VCaP (cell line): ENCODE data around the gene SALL2.

ENCODE experiments used
- H3K27ac ChIP-seq: fragments of 450-650 bp; 2 replicates; pipeline ENCODE4 v1.5.1; 2017
- TF ChIP-seq, protein P1 (sequence below): fragments of 450-650 bp; conservative IDR thresholded peaks from 2 replicates; pipeline ENCODE4 v1.5.1; 2017; ENCODE audit warnings: mild to moderate bottlenecking, moderate library complexity

SALL2 gene

GRCh38 chr14:21536418-21537089 lies 10.4 kb upstream of the SALL2 start:
- TF ChIP-seq, protein P1, sequence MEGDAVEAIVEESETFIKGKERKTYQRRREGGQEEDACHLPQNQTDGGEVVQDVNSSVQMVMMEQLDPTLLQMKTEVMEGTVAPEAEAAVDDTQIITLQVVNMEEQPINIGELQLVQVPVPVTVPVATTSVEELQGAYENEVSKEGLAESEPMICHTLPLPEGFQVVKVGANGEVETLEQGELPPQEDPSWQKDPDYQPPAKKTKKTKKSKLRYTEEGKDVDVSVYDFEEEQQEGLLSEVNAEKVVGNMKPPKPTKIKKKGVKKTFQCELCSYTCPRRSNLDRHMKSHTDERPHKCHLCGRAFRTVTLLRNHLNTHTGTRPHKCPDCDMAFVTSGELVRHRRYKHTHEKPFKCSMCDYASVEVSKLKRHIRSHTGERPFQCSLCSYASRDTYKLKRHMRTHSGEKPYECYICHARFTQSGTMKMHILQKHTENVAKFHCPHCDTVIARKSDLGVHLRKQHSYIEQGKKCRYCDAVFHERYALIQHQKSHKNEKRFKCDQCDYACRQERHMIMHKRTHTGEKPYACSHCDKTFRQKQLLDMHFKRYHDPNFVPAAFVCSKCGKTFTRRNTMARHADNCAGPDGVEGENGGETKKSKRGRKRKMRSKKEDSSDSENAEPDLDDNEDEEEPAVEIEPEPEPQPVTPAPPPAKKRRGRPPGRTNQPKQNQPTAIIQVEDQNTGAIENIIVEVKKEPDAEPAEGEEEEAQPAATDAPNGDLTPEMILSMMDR, result no peak
- H3K27ac ChIP-seq, result no peak overlapping the region

DNA sequence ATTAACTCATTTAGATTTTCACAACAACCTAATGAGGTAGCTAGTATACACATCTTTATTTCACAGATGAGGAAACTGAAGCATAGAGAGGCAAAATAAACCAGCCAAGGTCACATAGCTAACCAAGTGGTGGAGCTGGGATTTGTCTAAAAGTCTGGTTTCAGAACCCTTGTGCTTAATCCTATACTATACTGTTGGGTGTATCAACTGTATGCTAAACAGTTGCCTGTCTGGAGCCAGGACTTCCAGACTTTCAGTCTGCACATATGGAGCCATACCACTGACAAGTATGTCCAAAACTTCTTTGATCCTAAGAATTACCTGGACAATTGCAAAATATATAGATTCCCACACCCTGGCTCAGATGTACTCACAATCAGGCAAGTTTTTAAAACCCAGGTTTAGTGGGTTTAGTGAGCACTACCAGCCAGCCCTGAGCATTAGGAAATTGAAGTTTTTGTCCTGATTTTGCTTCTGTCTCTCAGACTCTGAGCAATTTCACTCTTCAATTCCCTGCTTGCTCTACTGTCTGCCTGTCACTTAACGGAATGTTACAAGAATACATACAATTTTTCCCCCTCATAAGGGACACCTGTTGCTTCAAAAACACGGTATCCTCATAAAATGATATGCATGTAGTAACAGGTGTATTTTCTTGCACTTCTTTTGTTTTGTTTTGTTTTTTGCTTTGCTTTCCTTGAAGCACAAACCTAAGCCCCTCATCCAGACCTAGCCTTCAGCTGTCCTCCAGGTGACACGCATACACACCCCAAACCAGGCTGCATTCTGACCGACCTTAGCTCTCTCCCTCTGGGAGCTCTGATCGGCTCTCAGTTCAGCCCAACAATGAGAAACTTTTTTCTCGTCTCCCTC lies 9.6 kb upstream of the SALL2 start:
- no peak overlapping the region for H3K27ac ChIP-seq
- TF ChIP-seq, protein P1, result no peak

GRCh38 chr14:21534576-21534975 lies 8.4 kb upstream of the SALL2 start:
- TF ChIP-seq, protein P1, result no peak
- H3K27ac ChIP-seq, result no peak overlapping the region

DNA sequence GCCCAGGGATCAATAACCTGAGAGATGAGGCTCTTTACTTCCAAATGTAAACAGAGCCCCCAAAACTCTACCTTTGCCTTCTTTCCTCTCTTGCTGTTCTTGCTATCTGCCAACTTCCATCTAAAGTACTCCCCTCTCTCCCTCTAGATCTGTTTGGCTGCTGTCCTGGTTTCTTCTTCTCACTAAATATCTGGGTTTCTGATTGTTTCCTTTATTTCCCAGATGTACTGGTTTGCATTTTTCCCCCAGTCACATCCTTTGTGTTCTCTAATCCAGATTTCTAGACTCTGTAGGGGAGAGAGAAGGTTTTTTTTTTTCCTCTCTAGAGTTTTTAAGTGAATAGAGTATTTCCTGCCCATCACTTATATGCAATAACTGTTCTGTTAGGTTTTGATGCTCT lies 7.1 kb upstream of the SALL2 start:
- H3K27ac ChIP-seq, result no peak overlapping the region
- TF ChIP-seq, protein P1, result no peak

GRCh38 chr14:21529515-21529914 lies 3.4 kb upstream of the SALL2 start:
- TF ChIP-seq, protein P1, result no peak
- H3K27ac ChIP-seq, result no peak overlapping the region

- no peak overlapping the region for H3K27ac ChIP-seq
- TF ChIP-seq, protein P1, result no peak
Observed at GRCh38 chr14:21528381-21529348, 2.5 kb upstream of the SALL2 start.

- no peak overlapping the region for H3K27ac ChIP-seq
- TF ChIP-seq, protein P1, result no peak
Observed at GRCh38 chr14:21527318-21527679, 1.2 kb upstream of the SALL2 start.
